Liver (tissue), 9 donors: ENCODE measurements around the gene SFXN3. TPM values are rescaled to one million over a fixed set of nuclear protein-coding genes. Genes with fewer than 3 reads are reported as not detected.

ENCODE experiments used
- DNase-seq: peaks from one replicate; pipeline ENCODE4 v3.0.0-alpha.2; 2017; ENCODE audit warnings: low spot score
- H3K27ac ChIP-seq, 2 donors: one replicate each; pipeline ENCODE4 v1.7.0; 2013; ENCODE audit warnings: inconsistent platforms in 2 of 2, low read length in 2 of 2, control low read depth in 1 of 2, low read depth in 1 of 2, mild to moderate bottlenecking in 1 of 2
- H3K27me3 ChIP-seq, 4 donors: one replicate each; pipeline versions ENCODE4 v1.6.1 to v1.7.0; 2013; ENCODE audit warnings: low read length in 3 of 4, inconsistent platforms in 1 of 4, mild to moderate bottlenecking in 1 of 4, moderate library complexity in 1 of 4; ENCODE audit not compliant: control insufficient read depth in 4 of 4, insufficient read depth in 4 of 4
- H3K36me3 ChIP-seq, 4 donors: one replicate each; pipeline versions ENCODE4 v1.6.1 to v1.7.0; 2013; ENCODE audit warnings: low read length in 3 of 4, mild to moderate bottlenecking in 3 of 4, low read depth in 1 of 4, moderate library complexity in 1 of 4; ENCODE audit not compliant: control insufficient read depth in 4 of 4, insufficient read depth in 3 of 4
- H3K4me1 ChIP-seq, 4 donors: one replicate each; pipeline versions ENCODE4 v1.6.1 to v1.7.0; 2013; ENCODE audit warnings: low read length in 3 of 4, mild to moderate bottlenecking in 3 of 4, moderate library complexity in 1 of 4; ENCODE audit not compliant: control insufficient read depth in 4 of 4, insufficient read depth in 4 of 4
- H3K4me3 ChIP-seq, 3 donors: one replicate each; pipeline versions ENCODE4 v1.6.1 to v1.7.0; 2013; ENCODE audit warnings: low read length in 3 of 3, control low read depth in 1 of 3, low read depth in 1 of 3, mild to moderate bottlenecking in 1 of 3
- H3K9ac ChIP-seq, 2 donors: one replicate each; pipeline ENCODE4 v1.7.0; 2013; ENCODE audit warnings: low read length in 2 of 2, mild to moderate bottlenecking in 2 of 2, moderate library complexity in 2 of 2, control low read depth in 1 of 2, low read depth in 1 of 2
- H3K9me3 ChIP-seq, 4 donors: one replicate each; pipeline versions ENCODE4 v1.6.1 to v1.7.0; 2013; ENCODE audit warnings: low read length in 3 of 4; ENCODE audit not compliant: control insufficient read depth in 4 of 4
- CTCF ChIP-seq: fragments of 150-350 bp; IDR thresholded peaks from 2 replicates; pipeline ENCODE4 v1.5.1; 2017; ENCODE audit warnings: improper control_type of control experiment, low read depth, low read length; ENCODE audit not compliant: missing input control
- FOXA2 ChIP-seq: IDR thresholded peaks from 2 replicates; pipeline ENCODE4 v1.6.1; 2016; ENCODE audit warnings: antibody characterized with exemption
- HNF4G ChIP-seq: IDR thresholded peaks from 2 replicates; pipeline ENCODE4 v1.6.1; 2016; ENCODE audit warnings: antibody characterized with exemption
- JUND ChIP-seq, 2 donors: IDR thresholded peaks; 2 replicates each; pipeline ENCODE4 v1.6.1; 2016; ENCODE audit warnings: antibody characterized with exemption in 2 of 2
- MAX ChIP-seq: IDR thresholded peaks from 2 replicates; pipeline ENCODE4 v1.6.1; 2016; ENCODE audit warnings: antibody characterized with exemption
- NR2F2 ChIP-seq: IDR thresholded peaks from 2 replicates; pipeline ENCODE4 v1.6.1; 2016; ENCODE audit warnings: antibody characterized with exemption
- RAD21 ChIP-seq, 2 donors: IDR thresholded peaks; 2 replicates each; pipeline ENCODE4 v1.6.1; 2016; ENCODE audit warnings: antibody characterized with exemption in 2 of 2, mild to moderate bottlenecking in 2 of 2
- REST ChIP-seq: IDR thresholded peaks from 2 replicates; pipeline ENCODE4 v1.6.1; 2016; ENCODE audit warnings: antibody characterized with exemption, mild to moderate bottlenecking
- RXRA ChIP-seq, 2 donors: IDR thresholded peaks; 2 replicates each; pipeline ENCODE4 v1.6.1; 2017 to 2018; ENCODE audit warnings: antibody characterized with exemption in 2 of 2, mild to moderate bottlenecking in 1 of 2
- SP1 ChIP-seq: IDR thresholded peaks from 2 replicates; pipeline ENCODE4 v1.6.1; 2018; ENCODE audit warnings: antibody characterized with exemption, mild to moderate bottlenecking
- YY1 ChIP-seq: IDR thresholded peaks from 2 replicates; pipeline ENCODE4 v1.6.1; 2016; ENCODE audit warnings: antibody characterized with exemption, mild to moderate bottlenecking
- WGBS: extraction: QIAGEN DNeasy Blood & Tissue Kit; methylation state at CpG from one replicate; pipeline ENCODE4 v1.1.7; 2013; 5-methylcytosine and 5-hydroxymethylcytosine counted together
- polyA plus RNA-seq, 2 donors: library from polyadenylated mRNA; stranded (reverse) in 1 of 2; unstranded in 1 of 2; fragments of 200-250 nt in 1 of 2; fragments of >200 nt in 1 of 2; fragmentation: Nextera tagmentation in 1 of 2; extraction: Ambion mirVana in 1 of 2; gene quantifications; one replicate each; pipeline versions ENCODE4 v1.2.1 to v1.2.3, GENCODE V29; 2013 to 2015
- total RNA-seq, 2 donors: library from RNA; depleted of rRNA; stranded (reverse); fragments of >200 nt; gene quantifications; one replicate each; pipeline ENCODE4 v1.2.3, GENCODE V29; 2014
- TF ChIP-seq, protein P1 (sequence below): IDR thresholded peaks from 2 replicates; pipeline ENCODE4 v1.6.1; 2016; ENCODE audit warnings: antibody characterized with exemption
- donor health status: healthy.
- donor health status: healthy.
- donor health status: healthy.
- donor health status: healthy.
- donor health status: healthy.

Gene SFXN3
- total and polyA plus RNA-seq, 4 donors: 1.7 to 11.1 (median 6.3) TPM

DNA sequence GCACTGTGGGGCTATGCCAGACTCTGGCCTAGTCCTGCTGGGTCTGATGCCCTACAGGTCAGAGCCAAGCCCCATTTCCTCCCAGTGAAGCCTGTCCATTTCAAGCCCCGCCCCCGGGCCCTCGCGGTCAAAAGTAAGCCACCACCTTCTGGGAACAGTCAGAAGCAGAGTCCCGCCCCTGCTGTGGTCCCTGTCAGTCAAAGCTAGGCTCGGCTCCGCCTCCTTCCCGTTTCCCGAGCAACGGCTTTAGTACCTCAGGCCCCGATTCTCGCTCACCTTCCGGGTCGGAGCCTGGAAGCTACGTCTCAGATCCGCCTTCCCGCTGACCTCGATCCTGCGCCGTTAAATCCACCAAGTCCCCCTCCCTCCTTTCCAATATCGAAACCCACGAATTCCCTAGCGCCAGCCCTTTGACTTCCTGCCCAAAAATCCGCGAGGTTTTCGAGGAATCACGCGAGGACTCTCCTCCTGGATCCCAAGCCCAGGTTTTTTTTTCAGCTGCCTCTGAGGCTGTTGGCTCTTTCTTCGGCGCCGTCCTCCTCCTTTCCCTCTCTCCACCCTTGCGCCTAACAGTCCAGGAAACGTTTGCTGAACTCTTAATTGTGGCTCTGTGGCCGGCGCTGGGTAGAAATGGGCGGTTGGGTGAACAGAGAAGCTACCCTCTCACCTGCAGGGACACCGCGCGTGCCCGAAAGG, 11.8 kb downstream of the SFXN3 start (continued):
- TF ChIP-seq REST: peak; percentile 70
- peak; percentile 80 for TF ChIP-seq NR2F2
- TF ChIP-seq FOXA2: no peak
- peak; percentile 66 for TF ChIP-seq YY1
- peak; percentile 66 to 77 for TF ChIP-seq RXRA (IDR thresholded peaks at IDR 0.05)
- TF ChIP-seq HNF4G: no peak

DNA sequence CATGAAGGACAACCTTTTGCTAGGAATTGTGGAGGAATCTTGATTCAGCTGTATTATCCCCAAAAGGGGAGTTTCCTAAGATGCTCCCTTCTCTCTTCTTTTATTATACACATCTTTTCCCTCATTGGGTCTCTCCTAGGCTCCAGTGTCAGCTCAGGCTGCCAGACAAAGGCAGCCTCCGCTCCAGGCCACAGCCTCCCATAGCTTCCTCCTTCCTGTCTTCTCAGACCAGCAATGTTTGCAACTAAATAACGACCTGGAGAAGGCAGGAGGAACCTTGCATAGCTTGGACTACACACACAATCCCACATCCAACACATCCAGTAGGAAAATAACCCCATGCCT, 12.3 kb downstream of the SFXN3 start:
- H3K9me3 ChIP-seq: no peaks in the 10 kb centered on the region
- 36% methylated on average over 2 of the region's 2 CpGs for WGBS
- H3K27me3 ChIP-seq: no peaks in the 10 kb centered on the region
- DNase-seq: no peak
- H3K36me3 ChIP-seq: peaks cover 0 to 3% (median 0%) of the 10 kb centered on the region in 4 donors
- peak overlapping the region; percentile 33 to 46 (median 45) for H3K4me3 ChIP-seq
- no peak for TF ChIP-seq REST
- no peak for TF ChIP-seq MAX
- no peak for TF ChIP-seq FOXA2
- no peak for TF ChIP-seq SP1
- TF ChIP-seq HNF4G: no peak
- no peak for TF ChIP-seq CTCF
- TF ChIP-seq, protein P1, sequence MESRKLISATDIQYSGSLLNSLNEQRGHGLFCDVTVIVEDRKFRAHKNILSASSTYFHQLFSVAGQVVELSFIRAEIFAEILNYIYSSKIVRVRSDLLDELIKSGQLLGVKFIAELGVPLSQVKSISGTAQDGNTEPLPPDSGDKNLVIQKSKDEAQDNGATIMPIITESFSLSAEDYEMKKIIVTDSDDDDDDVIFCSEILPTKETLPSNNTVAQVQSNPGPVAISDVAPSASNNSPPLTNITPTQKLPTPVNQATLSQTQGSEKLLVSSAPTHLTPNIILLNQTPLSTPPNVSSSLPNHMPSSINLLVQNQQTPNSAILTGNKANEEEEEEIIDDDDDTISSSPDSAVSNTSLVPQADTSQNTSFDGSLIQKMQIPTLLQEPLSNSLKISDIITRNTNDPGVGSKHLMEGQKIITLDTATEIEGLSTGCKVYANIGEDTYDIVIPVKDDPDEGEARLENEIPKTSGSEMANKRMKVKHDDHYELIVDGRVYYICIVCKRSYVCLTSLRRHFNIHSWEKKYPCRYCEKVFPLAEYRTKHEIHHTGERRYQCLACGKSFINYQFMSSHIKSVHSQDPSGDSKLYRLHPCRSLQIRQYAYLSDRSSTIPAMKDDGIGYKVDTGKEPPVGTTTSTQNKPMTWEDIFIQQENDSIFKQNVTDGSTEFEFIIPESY: no peak
- no peak for TF ChIP-seq RAD21 (IDR thresholded peaks at IDR 0.05)
- no peak for TF ChIP-seq JUND (IDR thresholded peaks at IDR 0.05)
- peak overlapping the region; percentile 73 to 76 for H3K27ac ChIP-seq
- H3K4me1 ChIP-seq: peaks cover 2 to 19% (median 10%) of the 10 kb centered on the region in 4 donors
- H3K9ac ChIP-seq: peak overlapping the region; percentile 7 to 21
